ACC112 (cell line): ENCODE results near the gene SELP.

Experiments used
- H2AFZ ChIP-seq: fragments of 200-600 bp; sonication (generic); one replicate; pipeline ENCODE4 v1.6.0; 2017; ENCODE audit warnings: antibody characterized with exemption, low read length; ENCODE audit not compliant: unreplicated experiment
- H3K27ac ChIP-seq: fragments of 200-600 bp; sonication (generic); 2 replicates; pipeline ENCODE4 v1.5.1; 2014; ENCODE audit warnings: low read depth, mild to moderate bottlenecking, antibody characterized with exemption, low read length, moderate library complexity
- H3K27me3 ChIP-seq: fragments of 200-600 bp; sonication (generic); 2 replicates; pipeline ENCODE4 v1.6.1; 2014; ENCODE audit warnings: mild to moderate bottlenecking, antibody characterized with exemption, low read length, moderate library complexity, mixed read lengths; ENCODE audit not compliant: insufficient read depth
- H3K36me3 ChIP-seq: fragments of 200-600 bp; sonication (generic); 2 replicates; pipeline ENCODE4 v1.6.1; 2016; ENCODE audit warnings: mild to moderate bottlenecking, antibody characterized with exemption, low read length, moderate library complexity, mixed read lengths; ENCODE audit not compliant: insufficient read depth
- H3K4me1 ChIP-seq: fragments of 200-600 bp; sonication (generic); one replicate; pipeline ENCODE4 v1.6.1; 2016; ENCODE audit warnings: low read length, mixed read lengths; ENCODE audit not compliant: insufficient read depth, unreplicated experiment, control insufficient read depth
- H3K4me3 ChIP-seq: fragments of 200-600 bp; sonication (generic); 2 replicates; pipeline ENCODE4 v1.5.1; 2014; ENCODE audit warnings: mild to moderate bottlenecking, low read depth, low read length
- H3K79me2 ChIP-seq: fragments of 200-600 bp; sonication (generic); one replicate; pipeline ENCODE4 v1.6.0; 2016; ENCODE audit warnings: low read length; ENCODE audit not compliant: control insufficient read depth, unreplicated experiment, insufficient read depth

The SELP gene

GRCh38 chr1:169557131-169557530 is 72.8 kb downstream of the SELP start:
- Histone ChIP-seq H3K4me3 (no peak overlapping the region), H3K36me3 (no peaks in the 10 kb centered on the region), H3K4me1 (no peaks in the 10 kb centered on the region), H2AFZ (no peak overlapping the region), H3K79me2 (no peaks in the 10 kb centered on the region), H3K27ac (no peak overlapping the region), H3K27me3 (peaks cover 65% of the 10 kb centered on the region)

GRCh38 chr1:169550294-169550693 is 79.6 kb downstream of the SELP start:
- Histone ChIP-seq H3K27me3 (peaks cover 8% of the 10 kb centered on the region), H3K4me3 (no peak overlapping the region), H3K27ac (no peak overlapping the region), H3K4me1 (peaks cover 4% of the 10 kb centered on the region), H2AFZ (no peak overlapping the region), H3K36me3 (no peaks in the 10 kb centered on the region), H3K79me2 (no peaks in the 10 kb centered on the region)

DNA sequence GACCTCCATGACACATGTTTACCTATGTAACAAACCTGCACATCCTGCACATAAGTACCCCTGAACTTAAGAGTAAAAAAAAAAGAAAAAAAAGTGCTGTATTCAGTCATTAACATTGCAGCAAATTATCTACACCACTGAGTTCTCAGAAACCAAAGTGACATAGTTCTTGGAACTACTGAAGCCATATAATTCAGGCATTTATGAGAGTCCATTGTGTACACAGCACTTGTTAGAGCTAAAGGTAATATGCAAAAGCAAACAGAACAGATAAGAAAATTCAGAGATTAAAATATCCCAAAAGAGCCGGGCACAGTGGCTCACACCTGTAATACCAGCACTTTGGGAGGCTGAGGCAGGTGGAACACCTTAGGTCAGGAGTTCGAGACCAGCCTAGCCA is 81.6 kb downstream of the SELP start:
- Histone ChIP-seq H3K79me2 (no peaks in the 10 kb centered on the region), H3K36me3 (no peaks in the 10 kb centered on the region), H3K27ac (no peak overlapping the region), H2AFZ (no peak overlapping the region), H3K4me3 (no peak overlapping the region), H3K27me3 (peaks cover 4% of the 10 kb centered on the region), H3K4me1 (peaks cover 4% of the 10 kb centered on the region)

- peak overlapping the region; percentile 9 for H2AFZ ChIP-seq
- H3K27ac ChIP-seq = peak overlapping the region; percentile 6; the same call in 1 of the 2 replicates
- no peaks in the 10 kb centered on the region for H3K36me3 ChIP-seq
- peaks cover 4% of the 10 kb centered on the region for H3K4me1 ChIP-seq
- peaks cover 6% of the 10 kb centered on the region; the same call in 1 of the 2 replicates for H3K27me3 ChIP-seq
- H3K4me3 ChIP-seq = no peak overlapping the region
- H3K79me2 ChIP-seq = no peaks in the 10 kb centered on the region
Observed at GRCh38 chr1:169546087-169546995, 83.6 kb downstream of the SELP start.

DNA sequence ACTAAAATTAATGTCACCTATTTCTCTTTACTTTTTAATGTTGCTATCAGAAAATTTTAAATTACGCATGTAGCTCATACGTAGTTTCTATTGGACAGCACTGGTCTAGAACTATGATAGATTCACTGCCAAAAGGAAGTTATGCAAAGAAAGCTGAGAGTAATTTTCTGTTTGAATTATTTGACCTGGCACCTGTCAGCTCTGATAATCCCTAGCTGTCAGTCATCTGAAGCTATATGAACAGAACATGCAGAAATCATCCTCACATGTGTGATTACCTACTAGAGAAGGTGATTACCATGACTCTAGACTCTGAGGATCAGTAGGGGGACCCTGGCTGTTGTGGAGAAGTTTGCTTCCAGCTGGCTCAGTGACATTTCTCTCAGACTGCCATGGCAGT is 84.5 kb downstream of the SELP start:
- Histone ChIP-seq H3K36me3 (no peaks in the 10 kb centered on the region), H3K4me1 (peaks cover 4% of the 10 kb centered on the region), H3K27me3 (peaks cover 6% of the 10 kb centered on the region; the same call in 1 of the 2 replicates), H3K4me3 (no peak overlapping the region), H3K27ac (no peak overlapping the region), H3K79me2 (no peaks in the 10 kb centered on the region), H2AFZ (no peak overlapping the region)

GRCh38 chr1:169538998-169539871 is 90.7 kb downstream of the SELP start:
- no peak overlapping the region for H3K27ac ChIP-seq
- no peak overlapping the region for H3K4me3 ChIP-seq
- peaks cover 6% of the 10 kb centered on the region; the same call in 1 of the 2 replicates for H3K27me3 ChIP-seq
- no peaks in the 10 kb centered on the region for H3K79me2 ChIP-seq
- no peaks in the 10 kb centered on the region for H3K36me3 ChIP-seq
- no peak overlapping the region for H2AFZ ChIP-seq
- H3K4me1 ChIP-seq = peaks cover 9% of the 10 kb centered on the region
